WTC11 (cell line): ENCODE data around the gene AGAP1. TPM values are rescaled to one million over a fixed set of nuclear protein-coding genes. Genes with fewer than 3 reads are reported as not detected.

Experiments
- ATAC-seq: fragments of 200-7000 bp; cut with Tn5 transposase; 2 replicates; pipeline ENCODE4 v1.10.0; 2021; ENCODE audit warnings: mild to moderate bottlenecking, moderate library complexity
- CTCF ChIA-PET: fragments of 300-600 bp; sonication (Branson Sonifier 250); formaldehyde crosslinking; loops from one replicate; lab custom pipeline; 2021; ENCODE audit warnings: antibody characterized with exemption; lab: Charles Lee
- POLR2A ChIA-PET: fragments of 350-600 bp; sonication (Branson Sonifier 250); formaldehyde crosslinking; loops from one replicate; lab custom pipeline; 2021; ENCODE audit warnings: antibody characterized with exemption; lab: Charles Lee
- DNase-seq: peaks from one replicate; pipeline ENCODE4 v3.0.0; 2021; ENCODE audit warnings: low spot score
- H3K27ac Mint-ChIP-seq: 2 replicates; pipeline ENCODE4 v1.8.0; 2021; ENCODE audit warnings: mixed read lengths
- H3K27me3 Mint-ChIP-seq: 2 replicates; pipeline ENCODE4 v1.8.0; 2021; ENCODE audit warnings: low read depth, mild to moderate bottlenecking, moderate library complexity, mixed read lengths
- H3K36me3 Mint-ChIP-seq: 2 replicates; pipeline ENCODE4 v1.8.0; 2021; ENCODE audit warnings: mixed read lengths
- H3K4me1 Mint-ChIP-seq: 2 replicates; pipeline ENCODE4 v1.8.0; 2022; ENCODE audit warnings: mixed read lengths
- H3K4me3 Mint-ChIP-seq: 2 replicates; pipeline ENCODE4 v1.8.0; 2021; ENCODE audit warnings: mild to moderate bottlenecking, moderate library complexity, mixed read lengths
- H3K9me3 Mint-ChIP-seq: 2 replicates; pipeline ENCODE4 v1.8.0; 2021; ENCODE audit warnings: mixed read lengths
- CREM ChIP-seq: sonication (generic); formaldehyde crosslinking; IDR thresholded peaks from 2 replicates; pipeline ENCODE4 v1.8.1; 2022; ENCODE audit warnings: mild to moderate bottlenecking, missing genetic modification reagents, moderate library complexity
- ELF4 ChIP-seq: sonication (generic); formaldehyde crosslinking; IDR thresholded peaks from 2 replicates; pipeline ENCODE4 v1.8.1; 2022; ENCODE audit warnings: low read depth, mild to moderate bottlenecking, moderate library complexity, missing genetic modification reagents
- FOXJ3 ChIP-seq: sonication (generic); formaldehyde crosslinking; IDR thresholded peaks from 2 replicates; pipeline ENCODE4 v1.9.0; 2021; ENCODE audit warnings: missing genetic modification reagents, mild to moderate bottlenecking, borderline replicate concordance
- FOXK1 ChIP-seq: sonication (generic); formaldehyde crosslinking; IDR thresholded peaks from 2 replicates; pipeline ENCODE4 v1.8.0; 2022; ENCODE audit warnings: mild to moderate bottlenecking, moderate library complexity, missing genetic modification reagents
- JUN ChIP-seq: sonication (generic); formaldehyde crosslinking; IDR thresholded peaks from 2 replicates; pipeline ENCODE4 v1.8.0; 2023; ENCODE audit warnings: mild to moderate bottlenecking, missing genetic modification reagents
- MYBL2 ChIP-seq: sonication (generic); formaldehyde crosslinking; IDR thresholded peaks from 2 replicates; pipeline ENCODE4 v1.8.1; 2023; ENCODE audit warnings: mild to moderate bottlenecking, moderate library complexity, missing genetic modification reagents
- NR3C1 ChIP-seq: sonication (generic); formaldehyde crosslinking; conservative IDR thresholded peaks from 2 replicates; pipeline ENCODE4 v1.8.1; 2023; ENCODE audit warnings: low read depth, mild to moderate bottlenecking, missing genetic modification reagents
- PRRX2 ChIP-seq: fragments of 250-450 bp; sonication (Bioruptor Pico); IDR thresholded peaks from 2 replicates; pipeline ENCODE4 v1.8.0; 2021; ENCODE audit warnings: mild to moderate bottlenecking
- SMAD4 ChIP-seq: sonication (generic); formaldehyde crosslinking; IDR thresholded peaks from 2 replicates; pipeline ENCODE4 v1.8.0; 2022; ENCODE audit warnings: mild to moderate bottlenecking, missing genetic modification reagents
- SP1 ChIP-seq: sonication (generic); formaldehyde crosslinking; conservative IDR thresholded peaks from 2 replicates; pipeline ENCODE4 v1.8.1; 2022; ENCODE audit warnings: missing genetic modification reagents
- TCF7 ChIP-seq: sonication (generic); formaldehyde crosslinking; IDR thresholded peaks from 2 replicates; pipeline ENCODE4 v1.8.0; 2022; ENCODE audit warnings: mild to moderate bottlenecking, low read depth, missing genetic modification reagents, moderate library complexity
- USF1 ChIP-seq: sonication (generic); formaldehyde crosslinking; IDR thresholded peaks from 2 replicates; pipeline ENCODE4 v1.8.0; 2022; ENCODE audit warnings: mild to moderate bottlenecking, missing genetic modification reagents
- ZBTB21 ChIP-seq: sonication (generic); formaldehyde crosslinking; IDR thresholded peaks from 2 replicates; pipeline ENCODE4 v1.8.1; 2023; ENCODE audit warnings: mild to moderate bottlenecking, missing genetic modification reagents, borderline replicate concordance
- ZNF219 ChIP-seq: sonication (generic); formaldehyde crosslinking; IDR thresholded peaks from 2 replicates; pipeline ENCODE4 v1.8.0; 2023; ENCODE audit warnings: missing genetic modification reagents, mild to moderate bottlenecking, borderline replicate concordance
- ZNF232 ChIP-seq: sonication (generic); formaldehyde crosslinking; IDR thresholded peaks from 2 replicates; pipeline ENCODE4 v1.8.0; 2022; ENCODE audit warnings: mild to moderate bottlenecking, missing genetic modification reagents
- ZNF263 ChIP-seq: sonication (generic); formaldehyde crosslinking; IDR thresholded peaks from 2 replicates; pipeline ENCODE4 v1.8.1; 2022; ENCODE audit warnings: low read depth, mild to moderate bottlenecking, moderate library complexity, missing genetic modification reagents
- ZNF423 ChIP-seq: fragments of 250-450 bp; sonication (Bioruptor Pico); IDR thresholded peaks from 2 replicates; pipeline ENCODE4 v2.1.2; 2022; ENCODE audit warnings: mild to moderate bottlenecking, moderate library complexity
- ZNF512 ChIP-seq: sonication (generic); formaldehyde crosslinking; IDR thresholded peaks from 2 replicates; pipeline ENCODE4 v1.8.1; 2022; ENCODE audit warnings: missing genetic modification reagents, borderline replicate concordance
- total RNA-seq: library from RNA; stranded (reverse); gene quantifications from 3 replicates; pipeline ENCODE4 v1.2.3, GENCODE V29; 2021
- TF ChIP-seq, protein P1 (sequence below): sonication (generic); formaldehyde crosslinking; IDR thresholded peaks from 2 replicates; pipeline ENCODE4 v1.8.1; 2022; ENCODE audit warnings: mild to moderate bottlenecking, moderate library complexity, missing genetic modification reagents
- TF ChIP-seq, protein P2 (sequence below): fragments of 250-450 bp; sonication (Bioruptor Pico); IDR thresholded peaks from 2 replicates; pipeline ENCODE4 v1.9.0; 2021; ENCODE audit warnings: mild to moderate bottlenecking, borderline replicate concordance
- TF ChIP-seq, protein P3 (sequence below): sonication (generic); formaldehyde crosslinking; IDR thresholded peaks from 2 replicates; pipeline ENCODE4 v1.8.1; 2023; ENCODE audit warnings: mild to moderate bottlenecking, missing genetic modification reagents, moderate library complexity

Gene AGAP1
- total RNA-seq, 1 experiment from 2014 or later: 49.3 TPM

DNA sequence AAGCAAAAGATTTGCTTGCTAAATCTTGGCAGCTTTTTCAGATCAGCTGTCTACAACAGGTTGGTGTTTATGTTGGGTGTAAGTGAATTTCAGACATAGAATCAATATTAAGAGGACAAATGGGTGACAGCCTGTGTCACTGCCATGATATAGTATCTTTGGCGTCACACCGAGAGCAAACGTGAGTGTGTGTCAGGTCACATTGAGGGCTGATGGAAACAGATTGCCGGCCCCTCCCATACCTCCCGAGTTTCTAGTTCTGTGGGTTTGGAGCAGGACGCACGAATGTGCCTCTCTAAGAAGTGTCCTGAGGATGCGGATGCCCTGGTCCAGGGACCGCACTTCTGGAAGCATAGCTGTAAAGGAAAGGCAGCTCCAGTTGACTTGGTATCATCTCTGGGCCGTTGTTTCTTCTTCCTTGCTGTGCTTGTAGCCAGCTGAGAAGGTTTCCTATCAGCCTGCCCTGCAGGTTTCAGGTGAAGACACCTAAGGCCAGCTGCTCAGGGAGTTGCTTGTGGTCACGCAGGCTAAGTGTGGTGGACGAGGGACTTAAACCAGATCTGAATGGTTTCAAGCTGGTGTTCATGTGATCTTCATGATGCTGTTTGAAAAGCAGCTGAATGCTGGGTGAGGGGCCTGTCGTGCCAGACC, 6.4 kb downstream of the AGAP1 start (continued):
- TF ChIP-seq TCF7 (CRISPR knock-in tag): no peak
- TF ChIP-seq ELF4 (CRISPR knock-in tag): no peak

DNA sequence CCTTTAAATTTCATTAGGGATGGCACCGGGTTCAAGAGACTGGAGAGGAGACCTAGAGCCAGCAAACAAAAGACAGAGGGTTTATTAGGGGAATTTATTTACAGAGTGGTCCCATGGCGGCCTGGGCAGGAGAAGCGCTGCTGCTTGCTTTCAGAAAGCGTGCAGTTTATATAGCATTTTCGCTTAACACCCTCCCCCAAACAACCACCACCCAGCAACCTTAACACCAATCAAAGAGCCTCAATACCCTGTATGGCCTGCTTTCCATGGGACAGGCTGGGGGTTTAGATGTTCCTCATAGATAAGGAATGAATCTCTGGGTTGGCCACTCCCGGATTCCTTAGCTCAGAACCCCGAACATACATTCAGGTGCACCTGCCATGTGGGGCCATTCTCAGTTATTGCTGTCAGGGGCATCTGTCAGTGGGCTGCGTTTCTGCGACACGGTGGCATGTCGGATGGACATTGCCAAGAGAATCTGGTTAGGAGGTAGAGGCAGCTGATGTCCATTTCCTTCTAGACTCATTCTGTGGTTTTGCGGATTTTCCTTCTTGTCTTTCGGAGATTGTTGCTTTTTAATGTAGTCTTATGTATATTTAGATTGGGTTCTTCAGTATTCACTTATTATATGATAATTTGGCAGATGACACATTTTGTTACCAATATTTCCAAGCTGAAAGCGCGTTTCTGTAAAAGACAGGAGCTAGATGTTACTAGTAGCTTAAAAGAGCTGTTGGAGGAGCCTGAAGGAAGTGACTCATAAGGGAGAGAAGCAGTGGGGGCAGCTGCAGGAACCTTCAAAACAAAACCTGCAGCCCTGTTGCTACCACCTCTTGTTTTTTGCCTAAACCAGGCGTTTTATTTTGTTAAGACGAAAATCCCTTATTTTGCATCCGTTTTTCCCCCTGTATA, 7.2 kb downstream of the AGAP1 start:
- TF ChIP-seq SP1 (CRISPR knock-in tag): no peak
- no peak for TF ChIP-seq USF1
- TF ChIP-seq ZNF263 (CRISPR knock-in tag): no peak
- no peak for TF ChIP-seq CREM
- TF ChIP-seq, protein P1, sequence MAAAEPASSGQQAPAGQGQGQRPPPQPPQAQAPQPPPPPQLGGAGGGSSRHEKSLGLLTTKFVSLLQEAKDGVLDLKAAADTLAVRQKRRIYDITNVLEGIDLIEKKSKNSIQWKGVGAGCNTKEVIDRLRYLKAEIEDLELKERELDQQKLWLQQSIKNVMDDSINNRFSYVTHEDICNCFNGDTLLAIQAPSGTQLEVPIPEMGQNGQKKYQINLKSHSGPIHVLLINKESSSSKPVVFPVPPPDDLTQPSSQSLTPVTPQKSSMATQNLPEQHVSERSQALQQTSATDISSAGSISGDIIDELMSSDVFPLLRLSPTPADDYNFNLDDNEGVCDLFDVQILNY: no peak
- no peak for TF ChIP-seq ZNF423 (CRISPR knock-in tag)
- no peak for TF ChIP-seq NR3C1 (CRISPR knock-in tag)
- no peak for TF ChIP-seq PRRX2 (CRISPR knock-in tag)
- TF ChIP-seq, protein P2, sequence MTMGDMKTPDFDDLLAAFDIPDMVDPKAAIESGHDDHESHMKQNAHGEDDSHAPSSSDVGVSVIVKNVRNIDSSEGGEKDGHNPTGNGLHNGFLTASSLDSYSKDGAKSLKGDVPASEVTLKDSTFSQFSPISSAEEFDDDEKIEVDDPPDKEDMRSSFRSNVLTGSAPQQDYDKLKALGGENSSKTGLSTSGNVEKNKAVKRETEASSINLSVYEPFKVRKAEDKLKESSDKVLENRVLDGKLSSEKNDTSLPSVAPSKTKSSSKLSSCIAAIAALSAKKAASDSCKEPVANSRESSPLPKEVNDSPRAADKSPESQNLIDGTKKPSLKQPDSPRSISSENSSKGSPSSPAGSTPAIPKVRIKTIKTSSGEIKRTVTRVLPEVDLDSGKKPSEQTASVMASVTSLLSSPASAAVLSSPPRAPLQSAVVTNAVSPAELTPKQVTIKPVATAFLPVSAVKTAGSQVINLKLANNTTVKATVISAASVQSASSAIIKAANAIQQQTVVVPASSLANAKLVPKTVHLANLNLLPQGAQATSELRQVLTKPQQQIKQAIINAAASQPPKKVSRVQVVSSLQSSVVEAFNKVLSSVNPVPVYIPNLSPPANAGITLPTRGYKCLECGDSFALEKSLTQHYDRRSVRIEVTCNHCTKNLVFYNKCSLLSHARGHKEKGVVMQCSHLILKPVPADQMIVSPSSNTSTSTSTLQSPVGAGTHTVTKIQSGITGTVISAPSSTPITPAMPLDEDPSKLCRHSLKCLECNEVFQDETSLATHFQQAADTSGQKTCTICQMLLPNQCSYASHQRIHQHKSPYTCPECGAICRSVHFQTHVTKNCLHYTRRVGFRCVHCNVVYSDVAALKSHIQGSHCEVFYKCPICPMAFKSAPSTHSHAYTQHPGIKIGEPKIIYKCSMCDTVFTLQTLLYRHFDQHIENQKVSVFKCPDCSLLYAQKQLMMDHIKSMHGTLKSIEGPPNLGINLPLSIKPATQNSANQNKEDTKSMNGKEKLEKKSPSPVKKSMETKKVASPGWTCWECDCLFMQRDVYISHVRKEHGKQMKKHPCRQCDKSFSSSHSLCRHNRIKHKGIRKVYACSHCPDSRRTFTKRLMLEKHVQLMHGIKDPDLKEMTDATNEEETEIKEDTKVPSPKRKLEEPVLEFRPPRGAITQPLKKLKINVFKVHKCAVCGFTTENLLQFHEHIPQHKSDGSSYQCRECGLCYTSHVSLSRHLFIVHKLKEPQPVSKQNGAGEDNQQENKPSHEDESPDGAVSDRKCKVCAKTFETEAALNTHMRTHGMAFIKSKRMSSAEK: no peak
- TF ChIP-seq JUN (CRISPR knock-in tag): no peak
- TF ChIP-seq ZNF219 (CRISPR knock-in tag): no peak
- no peak for TF ChIP-seq ZNF232 (CRISPR knock-in tag)
- TF ChIP-seq, protein P3, sequence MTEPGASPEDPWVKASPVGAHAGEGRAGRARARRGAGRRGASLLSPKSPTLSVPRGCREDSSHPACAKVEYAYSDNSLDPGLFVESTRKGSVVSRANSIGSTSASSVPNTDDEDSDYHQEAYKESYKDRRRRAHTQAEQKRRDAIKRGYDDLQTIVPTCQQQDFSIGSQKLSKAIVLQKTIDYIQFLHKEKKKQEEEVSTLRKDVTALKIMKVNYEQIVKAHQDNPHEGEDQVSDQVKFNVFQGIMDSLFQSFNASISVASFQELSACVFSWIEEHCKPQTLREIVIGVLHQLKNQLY (CRISPR knock-in tag): no peak
- peak overlapping the region; percentile 48 for H3K4me3 Mint-ChIP-seq
- H3K27me3 Mint-ChIP-seq: peaks cover 3% of the 10 kb centered on the region
- peak overlapping the region; percentile 94 for H3K27ac Mint-ChIP-seq
- ChIA-PET CTCF (interaction anchor here (0.5 to 3.4 kb wide), 9 partner anchors 13 to 278 kb away, joined by 3 to 23 read pairs (median 5); no protein-coding TSS in a partner anchor), POLR2A (interaction anchor here (0.6 kb wide), 3 partner anchors 86 to 256 kb away, joined by 3 to 11 read pairs (median 4); no protein-coding TSS in a partner anchor)
- 0 out of 2 replicates have a peak, but pooled peaks have one; percentile 7 for ATAC-seq
- no peaks in the 10 kb centered on the region for H3K9me3 Mint-ChIP-seq
- peaks cover 85% of the 10 kb centered on the region for H3K4me1 Mint-ChIP-seq
- H3K36me3 Mint-ChIP-seq: no peaks in the 10 kb centered on the region
- DNase-seq: no peak

- no peak for ATAC-seq
- Mint-ChIP-seq H3K4me3 (peak overlapping the region; percentile 48), H3K36me3 (no peaks in the 10 kb centered on the region), H3K9me3 (no peaks in the 10 kb centered on the region), H3K27me3 (no peaks in the 10 kb centered on the region), H3K4me1 (peaks cover 84% of the 10 kb centered on the region), H3K27ac (peak overlapping the region; percentile 94)
- TF ChIP-seq SMAD4 (CRISPR knock-in tag) (no peak), FOXJ3 (no peak), ZBTB21 (CRISPR knock-in tag) (no peak), MYBL2 (CRISPR knock-in tag) (no peak), ZNF512 (CRISPR knock-in tag) (no peak), FOXK1 (CRISPR knock-in tag) (no peak)
- ChIA-PET POLR2A (interaction anchor here (0.6 kb wide), 2 partner anchors 86 to 256 kb away, joined by 3 to 11 read pairs; no protein-coding TSS in a partner anchor), CTCF (interaction anchor here (0.6 to 3.4 kb wide), 6 partner anchors 13 to 278 kb away, joined by 3 to 23 read pairs (median 6); no protein-coding TSS in a partner anchor)
- DNase-seq: no peak
Observed at GRCh38 chr2:235501673-235502031, 7.8 kb downstream of the AGAP1 start.
